NCI-H774 (cell line): Measurements from ENCODE around the gene DUSP9.
"Not testable (repeated sequence)": the region's sequence is repeated elsewhere in the genome, so short reads cannot be mapped to it uniquely, and the experiment has no call there.

Source experiments
- DNase-seq: peaks from one replicate; lab custom pipeline; 2025; lab: John Stamatoyannopoulos, UW

The DUSP9 gene

DNA sequence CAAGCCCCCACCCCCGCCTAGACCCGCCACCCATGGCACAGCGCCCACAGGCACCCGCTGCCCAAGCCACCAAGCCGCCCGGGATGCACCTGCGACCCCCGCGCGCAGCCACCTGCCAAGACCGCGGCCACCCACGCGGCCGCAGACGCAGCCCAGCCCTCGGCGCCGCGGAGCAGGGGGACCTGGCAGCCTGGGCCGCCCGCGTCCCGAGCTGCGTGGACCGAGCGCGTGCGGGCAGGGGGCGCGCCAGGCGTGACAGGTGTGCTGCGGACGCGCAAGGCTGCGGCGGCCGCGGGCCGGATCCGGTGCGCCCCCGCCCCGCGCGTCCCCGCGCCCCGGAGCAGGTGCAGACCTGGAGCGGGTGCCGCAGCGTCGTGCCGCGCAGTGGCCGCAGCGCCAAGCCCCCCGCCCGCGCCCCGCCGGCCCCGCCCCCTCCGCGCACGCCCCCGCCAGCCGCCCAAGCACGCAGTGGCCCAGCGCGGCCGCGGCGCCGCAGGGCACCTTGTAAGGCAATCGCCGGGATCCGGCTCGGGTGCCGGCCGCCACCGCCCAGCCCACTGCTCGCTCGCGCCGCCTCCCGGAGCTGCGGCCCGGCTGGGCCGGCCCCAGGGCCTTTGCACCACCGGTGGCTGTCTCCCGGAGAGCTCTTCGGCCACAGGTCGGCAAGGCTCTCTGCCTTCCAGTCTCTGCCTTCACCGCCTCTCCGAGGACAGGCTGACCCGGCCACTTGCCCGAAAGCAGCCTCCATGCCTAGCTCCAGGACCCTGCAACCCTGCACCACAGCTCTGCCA lies 26.6 kb downstream of the DUSP9 start, which contains the start of gene PNCK:
Gene PNCK (minus strand): TSS at position 386 of the 791 bp plus-strand sequence. CDS start 737 bp downstream, outside the sequence.
- no peak for DNase-seq

DNA sequence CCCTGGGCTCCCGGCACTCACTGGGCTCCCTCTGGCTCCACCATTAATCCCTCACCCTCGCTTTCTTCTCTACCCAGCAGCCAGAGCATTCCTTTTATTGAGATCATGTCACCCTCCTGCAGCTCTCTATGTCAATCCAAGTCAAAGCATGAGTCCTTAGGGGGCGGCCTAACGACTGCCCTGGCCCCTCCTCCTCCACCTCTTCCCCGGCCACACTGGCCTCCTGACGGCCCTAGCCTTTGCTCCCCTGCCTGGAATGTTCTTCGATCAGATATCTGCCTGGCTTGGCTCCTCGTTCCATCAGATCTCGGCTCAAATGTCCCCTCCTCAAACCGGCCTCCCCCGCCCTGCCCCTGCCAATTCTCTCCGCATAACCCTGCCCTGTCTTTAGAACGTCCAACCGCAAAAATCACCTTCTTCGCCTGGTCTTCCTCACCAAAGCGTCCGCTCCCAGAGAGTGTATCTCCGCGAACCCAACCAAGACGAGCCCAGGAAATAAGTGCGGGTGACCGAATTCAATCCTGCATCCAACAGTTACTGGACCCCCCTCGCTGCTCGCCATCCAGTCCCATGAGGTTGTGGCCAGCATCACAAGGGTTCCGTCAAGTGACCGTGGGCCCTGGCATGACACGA lies 27.3 kb downstream of the DUSP9 start:
- DNase-seq, result no peak

DNA sequence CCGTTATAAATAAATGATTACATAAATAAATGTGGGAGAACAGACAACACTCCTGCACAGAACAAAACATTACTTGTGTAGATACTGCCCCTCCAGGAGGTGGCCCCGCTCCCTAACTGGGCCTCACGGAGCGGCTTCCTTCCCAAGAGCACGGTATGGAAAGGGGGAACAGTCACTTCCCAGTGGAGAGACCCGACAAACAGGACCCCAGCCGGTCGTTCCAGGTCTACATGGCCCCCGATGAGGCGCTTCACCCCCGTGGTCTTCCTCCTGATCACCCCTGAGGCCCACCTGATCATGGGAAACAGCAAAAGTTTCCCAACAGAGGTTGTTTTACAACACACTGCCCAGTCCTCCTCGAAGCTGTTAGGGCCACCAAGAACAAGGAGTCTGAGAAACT lies 34.2 kb downstream of the DUSP9 start:
- DNase-seq, result no peak

DNA sequence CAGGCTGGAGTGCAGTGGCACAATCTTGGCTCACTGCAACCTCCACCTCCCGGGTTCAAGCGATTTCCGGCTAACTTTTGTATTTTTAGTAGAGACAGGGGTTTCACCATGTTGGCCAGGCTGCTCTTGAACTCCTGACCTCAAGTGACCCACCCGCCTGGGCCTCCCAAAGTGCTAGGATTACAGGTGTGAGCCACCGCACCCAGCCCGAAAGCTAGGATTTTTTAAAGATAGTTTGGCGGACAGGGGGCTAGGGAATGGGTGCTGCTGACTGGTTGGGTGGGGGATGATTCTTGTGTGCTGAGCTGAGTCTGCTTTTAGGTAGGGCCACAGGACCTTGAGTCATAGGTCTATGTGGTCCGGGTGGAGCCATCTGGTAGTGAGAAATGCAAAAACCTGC lies 36.5 kb downstream of the DUSP9 start:
- not testable (repeated sequence) for DNase-seq

DNA sequence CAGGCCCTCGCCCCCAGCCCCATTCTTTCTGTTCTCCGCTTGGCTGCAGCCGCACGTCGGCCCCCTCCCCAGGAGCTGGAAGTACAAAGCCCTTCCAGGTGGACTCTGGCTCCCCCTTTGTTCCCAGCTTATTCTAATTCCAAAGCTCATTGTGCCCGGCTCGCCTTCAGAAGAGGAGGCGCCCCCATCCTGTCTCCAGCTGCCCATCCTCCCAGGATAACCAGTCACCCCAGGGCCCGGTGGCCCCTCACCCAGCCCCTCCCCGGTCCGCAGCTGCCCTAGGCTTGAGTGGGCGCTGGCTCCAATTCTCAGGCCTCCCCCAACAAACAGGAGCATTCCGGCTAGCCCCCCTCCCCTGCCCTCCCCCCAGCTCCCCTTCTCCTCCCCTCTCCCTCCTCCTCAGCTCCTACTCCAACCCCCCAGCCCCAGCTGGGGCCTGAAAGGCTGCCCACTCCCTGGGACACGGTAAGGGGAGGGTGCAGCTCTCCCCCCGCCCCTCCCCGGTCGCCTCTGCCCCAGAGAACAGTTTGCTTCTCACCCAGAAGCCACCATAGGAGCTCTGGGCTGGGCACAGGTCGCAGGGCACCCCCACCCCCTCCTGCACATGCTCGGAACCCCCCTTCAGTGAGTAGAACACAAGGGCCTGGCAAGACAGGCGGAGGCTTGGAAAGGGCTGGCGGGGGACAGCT lies 37.6 kb downstream of the DUSP9 start:
- no peak for DNase-seq

DNA sequence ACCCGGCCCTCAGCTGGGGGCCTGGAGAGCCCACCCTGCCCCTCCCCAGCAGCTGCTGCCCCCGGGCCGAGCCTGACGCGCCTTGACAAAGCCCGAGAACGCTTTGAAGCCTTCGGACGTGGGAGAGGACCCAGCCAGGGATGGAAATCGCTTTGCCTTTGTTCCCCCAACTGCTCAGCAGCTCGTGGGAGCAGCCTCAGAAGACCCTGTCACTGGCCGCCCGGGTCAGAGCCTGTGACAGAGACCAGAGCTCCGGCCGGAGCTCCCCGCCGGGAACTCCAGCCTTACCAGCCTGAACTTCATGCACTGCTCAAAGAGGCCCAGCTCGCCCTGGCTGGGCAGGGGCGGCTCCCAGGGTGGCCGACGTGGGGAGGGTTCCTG lies 38.1 kb downstream of the DUSP9 start:
- no peak for DNase-seq

DNA sequence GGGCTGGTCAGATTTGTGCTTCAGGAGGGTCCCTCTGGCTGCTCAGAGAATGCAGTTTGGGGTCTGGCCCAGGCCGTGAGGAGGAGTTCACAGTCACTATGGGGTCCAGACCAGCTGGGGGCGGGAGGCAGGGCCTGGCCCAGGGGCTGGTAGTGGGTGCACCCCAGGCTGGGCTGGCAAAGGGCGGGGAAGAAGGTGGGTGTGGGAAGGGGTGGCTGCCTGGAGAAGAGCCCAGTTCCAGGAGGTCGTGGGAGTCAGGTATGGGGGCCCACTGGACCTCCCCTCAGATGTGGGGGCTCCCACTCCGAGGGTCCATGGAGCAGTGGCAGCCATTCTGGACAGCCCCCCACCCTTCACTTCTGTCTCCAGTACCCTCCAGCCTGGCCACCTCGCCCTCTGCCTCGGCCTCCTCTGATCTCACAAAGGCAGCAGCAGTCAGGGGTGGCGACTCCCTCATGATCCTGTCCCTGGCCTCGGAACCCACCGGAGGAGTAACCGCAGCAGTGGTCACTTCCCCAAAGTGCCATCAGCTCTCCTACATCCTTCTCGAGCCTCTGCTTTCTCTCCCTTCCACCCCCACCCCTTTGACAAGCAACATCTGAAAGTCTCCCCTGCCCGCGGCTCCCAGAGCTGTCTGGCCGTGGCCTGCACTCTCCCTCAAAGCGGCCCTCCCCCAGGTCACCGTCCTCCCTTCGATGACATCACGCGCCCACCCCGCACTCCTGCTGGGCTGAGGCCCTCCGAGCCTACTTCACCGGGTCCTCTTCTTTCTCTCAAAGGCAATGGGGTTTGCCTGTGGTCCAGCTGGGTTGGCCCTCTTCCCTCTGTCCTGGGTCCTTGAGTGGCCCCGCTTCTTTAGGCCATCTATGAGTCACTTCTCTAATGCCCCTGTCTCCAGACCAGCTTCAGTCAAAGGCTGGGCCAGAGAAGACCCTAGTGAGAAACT lies 39.0 kb downstream of the DUSP9 start:
- DNase-seq, result no peak

DNA sequence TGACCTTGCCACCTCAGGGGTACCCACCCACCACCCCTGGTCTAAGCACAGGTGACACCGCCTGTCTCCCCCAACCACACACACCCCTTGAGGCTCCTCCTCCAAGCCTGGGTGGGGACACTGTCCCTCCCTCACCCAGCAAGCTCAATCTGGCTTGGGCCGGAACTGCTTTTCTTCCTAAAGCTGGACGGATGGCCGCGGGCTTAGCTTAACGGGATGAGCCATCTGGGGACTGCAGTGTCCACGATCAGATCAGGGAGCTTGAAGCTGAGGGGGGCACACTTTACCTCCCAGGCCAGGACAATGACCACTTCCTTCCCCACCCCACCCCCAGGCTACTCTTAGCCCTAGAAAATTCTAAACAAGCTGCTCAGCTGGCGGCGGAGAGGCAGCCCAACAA lies 39.7 kb downstream of the DUSP9 start:
- DNase-seq, result no peak

DNA sequence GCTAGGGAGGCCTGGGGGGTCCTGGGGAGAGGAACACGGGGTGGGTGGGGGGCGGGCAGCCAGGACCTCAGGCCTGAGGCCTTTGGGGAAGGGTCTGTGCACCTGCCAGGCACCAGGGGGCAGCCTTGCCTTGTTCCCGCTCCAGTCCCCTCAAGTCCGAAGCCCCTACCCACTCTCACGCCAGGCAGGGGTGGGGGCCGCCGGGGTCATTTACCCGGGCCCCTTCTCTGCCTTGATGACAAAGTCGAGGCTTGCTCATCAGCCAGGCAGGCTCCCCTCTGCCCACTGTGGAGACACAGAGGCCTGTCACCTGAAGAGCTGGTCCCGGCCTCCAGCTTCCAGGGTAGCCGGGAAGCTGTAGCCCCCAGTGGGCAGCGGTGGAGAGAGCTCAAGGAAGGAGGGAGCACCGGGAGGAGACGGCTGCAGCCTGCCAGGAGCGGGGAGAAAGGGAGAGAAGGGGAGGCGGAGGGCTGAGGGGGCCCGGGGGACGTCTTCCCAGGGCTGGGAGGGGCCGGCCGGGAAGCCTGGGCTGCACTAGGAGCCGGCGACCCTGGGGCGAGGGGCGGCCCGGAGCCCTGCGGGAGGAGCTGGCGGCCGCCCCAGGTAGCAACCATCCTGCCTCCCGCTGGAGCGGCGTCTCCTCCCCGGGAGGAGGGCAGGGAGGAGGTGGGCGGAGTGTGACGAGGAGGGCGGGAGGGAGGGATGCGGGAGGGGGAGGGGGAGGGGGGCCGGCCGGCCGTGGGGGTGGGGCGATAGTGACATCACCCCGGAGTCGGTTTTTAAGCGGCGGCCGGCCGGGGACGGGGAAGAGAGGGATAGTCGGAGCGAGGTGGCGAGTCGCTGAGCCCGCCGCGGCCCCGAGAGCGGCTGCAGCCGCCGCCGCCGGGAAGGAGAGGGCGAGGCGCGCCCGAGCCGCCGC lies 40.4 kb downstream of the DUSP9 start, which contains the start of gene SLC6A8:
Gene SLC6A8 (plus strand): TSS at position 806 of the 919 bp plus-strand sequence. CDS start 649 bp downstream, outside the sequence.
- peak; percentile 57 for DNase-seq

DNA sequence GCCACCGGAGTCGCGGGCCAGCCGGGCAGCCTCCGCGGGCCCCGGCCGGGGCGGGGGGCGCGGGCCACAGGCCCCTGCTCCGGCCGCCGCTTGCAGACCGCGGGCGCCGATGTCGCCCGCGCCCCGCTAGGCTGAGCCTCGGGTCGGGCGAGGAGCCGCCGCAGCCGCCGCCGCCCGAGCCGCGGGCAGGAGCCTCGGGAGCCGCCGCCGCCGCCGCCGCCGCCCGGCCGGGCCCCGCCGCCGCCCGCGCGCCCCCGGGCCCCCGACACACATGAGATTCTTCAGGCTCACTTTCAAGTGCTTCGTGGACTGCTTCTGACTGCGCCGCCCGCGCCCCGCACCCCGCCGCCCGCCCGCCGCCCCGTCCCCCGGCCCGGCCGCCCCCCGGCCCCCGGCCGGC lies 41.1 kb downstream of the DUSP9 start:
- no peak for DNase-seq

DNA sequence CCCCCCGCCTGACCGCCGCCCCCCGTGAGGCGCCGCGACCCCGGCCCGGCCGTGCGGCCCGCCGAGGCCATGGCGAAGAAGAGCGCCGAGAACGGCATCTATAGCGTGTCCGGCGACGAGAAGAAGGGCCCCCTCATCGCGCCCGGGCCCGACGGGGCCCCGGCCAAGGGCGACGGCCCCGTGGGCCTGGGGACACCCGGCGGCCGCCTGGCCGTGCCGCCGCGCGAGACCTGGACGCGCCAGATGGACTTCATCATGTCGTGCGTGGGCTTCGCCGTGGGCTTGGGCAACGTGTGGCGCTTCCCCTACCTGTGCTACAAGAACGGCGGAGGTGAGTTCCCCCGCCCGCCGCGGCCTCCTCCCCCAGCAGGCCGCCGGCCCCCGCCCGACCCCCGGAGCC lies 41.5 kb downstream of the DUSP9 start:
- DNase-seq, result no peak

DNA sequence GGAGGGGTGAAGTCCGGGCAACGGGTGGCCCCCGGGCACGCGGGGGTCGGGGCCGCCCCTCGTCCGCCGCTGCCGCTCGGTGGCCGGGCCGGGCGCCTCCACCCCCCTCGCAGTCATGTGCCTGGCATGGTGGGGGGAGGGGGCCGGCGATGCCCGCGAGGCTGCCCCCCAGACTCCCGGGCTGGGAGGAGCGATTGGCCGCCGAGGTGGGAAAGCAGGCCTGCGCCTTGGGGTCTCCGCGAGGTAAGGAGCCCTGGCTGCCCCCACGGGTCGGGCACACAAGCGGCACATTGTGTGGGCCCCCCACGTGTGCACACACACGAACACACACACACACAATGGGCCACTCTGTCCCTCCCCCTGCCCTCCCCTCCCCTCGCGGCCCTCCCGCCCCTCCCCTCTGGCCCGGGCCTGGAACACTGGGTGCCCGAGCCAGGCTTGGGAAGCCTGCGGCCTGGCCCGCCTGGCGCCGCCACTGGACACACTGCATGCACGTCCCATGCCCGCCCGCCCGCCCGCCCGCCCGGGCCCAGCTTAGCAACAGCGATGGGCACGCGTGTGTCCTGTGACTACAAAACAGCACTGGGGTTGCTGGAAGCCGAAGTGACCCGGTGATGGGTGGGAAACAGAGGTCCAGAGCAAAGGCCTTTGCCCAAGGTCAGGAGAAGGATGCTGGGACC lies 42.0 kb downstream of the DUSP9 start:
- DNase-seq, result no peak

DNA sequence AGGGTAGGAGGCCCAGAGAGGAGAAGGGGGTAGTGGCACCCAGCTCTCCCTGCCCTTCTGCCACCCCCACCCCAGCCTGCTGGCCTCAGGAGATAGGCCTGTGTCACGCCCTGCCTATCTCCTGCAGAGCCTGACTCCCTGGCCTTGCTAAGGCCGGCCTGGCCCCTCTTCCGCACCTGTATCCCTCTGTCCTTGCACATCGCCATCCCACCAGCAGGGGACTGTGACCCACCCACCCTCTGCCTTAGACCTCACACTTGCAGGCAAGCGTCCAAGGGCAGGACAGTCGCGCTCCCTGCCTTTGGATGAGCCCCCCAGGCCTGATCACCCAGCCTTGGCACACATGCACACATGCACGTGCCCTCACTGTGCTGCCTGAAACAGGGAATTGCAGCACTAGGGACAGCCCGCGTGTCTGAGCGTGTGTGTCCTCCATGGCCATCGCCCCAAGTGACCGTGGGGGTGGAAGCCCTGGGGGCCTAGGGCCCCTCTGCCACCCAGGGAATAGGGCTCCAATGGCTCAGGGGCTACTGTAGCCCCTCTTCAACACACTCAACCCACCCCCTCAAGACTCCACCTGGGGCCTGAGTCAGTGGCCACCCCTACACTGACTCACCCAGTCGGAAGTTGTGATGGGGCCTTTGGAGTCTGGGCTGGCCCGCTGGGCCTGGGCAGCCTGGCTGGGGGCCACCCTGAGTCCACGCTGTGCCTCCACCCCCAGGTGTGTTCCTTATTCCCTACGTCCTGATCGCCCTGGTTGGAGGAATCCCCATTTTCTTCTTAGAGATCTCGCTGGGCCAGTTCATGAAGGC lies 42.9 kb downstream of the DUSP9 start:
- no peak for DNase-seq

DNA sequence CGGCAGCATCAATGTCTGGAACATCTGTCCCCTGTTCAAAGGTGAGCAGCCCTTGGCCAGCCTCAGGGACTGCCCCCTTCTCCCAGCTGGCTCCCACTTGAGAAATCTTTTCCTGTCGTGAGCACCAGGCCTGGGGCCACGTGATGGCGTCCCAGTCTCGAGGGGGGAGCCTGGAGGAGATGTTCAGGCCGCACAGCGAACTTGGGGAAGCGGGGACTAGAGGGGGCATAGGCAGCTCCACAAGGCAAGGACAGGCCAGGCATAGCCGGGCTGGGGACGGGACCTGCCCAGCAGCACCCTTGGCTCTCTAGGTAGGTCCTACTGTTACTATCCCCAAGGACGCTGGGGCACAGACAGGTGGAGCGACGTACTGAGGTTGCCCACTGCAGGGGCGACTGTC lies 43.5 kb downstream of the DUSP9 start:
- DNase-seq, result no peak

DNA sequence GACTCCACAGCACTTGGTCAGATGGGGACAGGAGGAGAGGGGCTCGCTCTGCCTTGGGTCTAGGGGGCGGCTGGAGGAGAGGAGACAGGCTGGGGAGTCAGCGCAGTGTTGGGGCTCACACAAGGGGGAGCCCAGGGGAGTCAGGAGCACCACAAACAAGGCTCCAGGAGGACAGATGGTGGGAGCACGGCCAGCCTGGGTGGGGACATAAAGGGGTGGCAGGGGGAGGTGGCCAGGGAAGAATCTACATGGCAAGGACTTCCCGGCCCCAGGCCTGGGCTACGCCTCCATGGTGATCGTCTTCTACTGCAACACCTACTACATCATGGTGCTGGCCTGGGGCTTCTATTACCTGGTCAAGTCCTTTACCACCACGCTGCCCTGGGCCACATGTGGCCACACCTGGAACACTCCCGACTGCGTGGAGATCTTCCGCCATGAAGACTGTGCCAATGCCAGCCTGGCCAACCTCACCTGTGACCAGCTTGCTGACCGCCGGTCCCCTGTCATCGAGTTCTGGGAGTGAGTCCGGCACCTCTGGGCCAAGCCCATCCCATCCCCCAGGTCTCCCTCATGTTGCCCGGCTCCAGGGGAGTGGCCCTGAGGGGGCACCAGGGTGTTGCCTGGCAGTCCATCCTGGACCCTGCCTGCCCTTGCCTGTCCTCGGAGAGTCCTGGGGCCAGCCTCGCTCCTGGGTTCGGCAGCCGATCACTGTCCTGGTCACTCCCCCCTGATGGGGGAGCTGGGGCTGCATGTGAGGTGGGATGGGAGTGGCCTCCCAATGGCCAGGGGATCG lies 44.2 kb downstream of the DUSP9 start:
- DNase-seq, result not testable (repeated sequence)

DNA sequence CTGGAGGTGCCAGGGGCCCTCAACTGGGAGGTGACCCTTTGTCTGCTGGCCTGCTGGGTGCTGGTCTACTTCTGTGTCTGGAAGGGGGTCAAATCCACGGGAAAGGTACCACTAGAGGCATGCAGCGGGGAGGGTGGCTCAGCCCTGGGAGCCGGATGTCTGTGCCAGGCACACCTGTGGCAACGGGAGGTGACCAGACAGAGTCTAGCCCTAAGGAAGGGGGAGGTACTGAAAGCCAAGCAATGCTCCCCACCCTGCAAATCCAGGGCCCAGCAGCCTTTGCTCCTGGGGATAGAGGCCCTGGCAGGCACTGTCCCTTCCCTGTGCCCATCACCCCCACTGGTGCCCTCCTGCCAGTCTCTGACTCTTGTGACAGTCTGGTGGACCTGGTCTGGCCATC lies 45.0 kb downstream of the DUSP9 start:
- no peak for DNase-seq

DNA sequence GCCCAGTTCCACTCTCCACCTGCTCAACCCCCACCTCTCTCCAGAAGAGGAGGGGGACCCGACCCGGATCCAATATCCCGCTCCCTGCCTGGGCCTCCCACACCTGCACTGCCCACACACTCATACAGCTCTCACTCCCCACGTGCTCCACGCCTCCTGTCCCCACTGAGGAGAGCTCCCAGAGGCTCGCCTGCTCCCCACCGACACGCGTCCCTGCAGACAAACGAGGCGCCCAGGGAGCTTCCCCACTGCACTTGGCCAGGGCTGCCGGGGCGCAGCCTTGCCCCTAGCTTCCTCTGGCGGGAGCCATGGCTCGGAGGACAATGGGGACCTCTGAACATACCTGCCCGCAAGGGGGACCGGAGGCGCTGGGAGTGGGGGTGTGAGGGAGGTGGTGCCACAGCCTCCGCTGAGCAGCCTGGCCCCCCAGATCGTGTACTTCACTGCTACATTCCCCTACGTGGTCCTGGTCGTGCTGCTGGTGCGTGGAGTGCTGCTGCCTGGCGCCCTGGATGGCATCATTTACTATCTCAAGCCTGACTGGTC lies 45.7 kb downstream of the DUSP9 start:
- DNase-seq, result no peak
